Left lobe of liver (tissue), 2 donors: ENCODE data around the gene FGD4. TPM values are rescaled to one million over a fixed set of nuclear protein-coding genes. Genes with fewer than 3 reads are reported as not detected.

Source experiments
- ATAC-seq: fragments of 200-7000 bp; cut with Tn5 transposase; one replicate; pipeline ENCODE4 v1.9.1; 2020; ENCODE audit warnings: mild to moderate bottlenecking, moderate library complexity
- DNase-seq: peaks from one replicate; pipeline ENCODE4 v3.0.0-alpha.2; 2020; ENCODE audit warnings: low spot score
- total RNA-seq: library from RNA; stranded (reverse); gene quantifications from one replicate; pipeline ENCODE4 v1.2.1, GENCODE V29; 2021
- donor health status: DM: no; HTN: no; CAD: no; lungs with moderate emphysema.
- donor health status: DM: no; HTN: yes; CAD: no.

Gene FGD4
- total RNA-seq, 1 donor from 2014 or later: 21.6 TPM

DNA sequence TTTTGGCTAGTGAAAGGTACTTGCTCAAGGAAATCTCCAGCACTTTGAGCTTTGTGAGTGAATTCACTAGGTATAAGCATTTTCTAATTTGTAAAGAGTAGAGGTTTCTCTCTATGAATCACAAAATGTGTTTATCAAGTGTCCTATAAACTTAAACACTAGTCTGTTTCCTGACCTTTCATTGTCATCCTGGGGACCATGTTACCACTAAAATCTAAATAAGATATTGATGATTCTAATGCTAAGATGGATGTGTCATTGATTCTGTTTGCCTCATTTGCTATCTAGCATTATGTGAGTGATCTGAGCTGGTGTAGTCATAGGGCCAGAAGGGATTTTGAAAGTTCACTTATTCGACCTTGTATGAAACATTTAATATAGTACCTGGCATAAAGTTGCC is 199.3 kb downstream of the FGD4 start:
- ATAC-seq (no peak), DNase-seq (no peak)

DNA sequence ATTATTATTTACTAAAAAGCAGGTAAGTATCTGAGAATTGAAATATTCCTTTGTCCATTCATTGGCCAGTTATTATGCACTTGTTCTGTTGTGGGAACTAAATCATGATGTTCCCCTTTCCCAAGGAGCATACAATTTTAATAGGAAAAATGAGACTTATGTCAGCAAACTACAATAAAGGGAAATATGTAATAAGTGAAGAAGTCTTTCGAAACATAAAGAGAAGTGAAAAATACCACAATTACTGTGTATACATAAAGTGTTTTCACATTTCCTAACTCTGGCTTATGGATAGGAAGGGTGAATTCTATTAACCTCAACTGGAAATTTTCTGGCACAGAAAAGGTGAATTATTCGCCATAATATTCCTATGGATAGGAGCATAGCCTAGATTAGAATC is 201.3 kb downstream of the FGD4 start:
- DNase-seq (no peak), ATAC-seq (no peak)

DNA sequence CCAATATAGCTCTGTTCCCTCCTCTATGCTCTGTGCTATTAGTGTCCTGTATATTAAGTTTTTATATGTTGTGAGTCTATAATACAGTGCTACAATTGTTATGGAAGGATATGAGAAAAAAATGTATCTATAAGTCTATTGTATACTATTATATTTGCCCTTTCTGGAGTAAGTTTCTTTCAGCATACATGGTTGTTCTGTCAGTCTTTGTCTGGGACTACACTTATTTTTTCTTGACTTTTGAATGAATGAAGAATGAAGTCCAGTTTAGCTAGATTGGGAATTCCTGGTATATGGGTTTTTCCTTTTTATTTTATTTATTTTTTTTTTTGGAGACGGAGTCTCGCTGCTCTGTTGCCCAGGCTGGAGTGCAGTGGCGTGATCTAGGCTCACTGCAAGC is 203.7 kb downstream of the FGD4 start:
- no peak for DNase-seq
- no peak for ATAC-seq

DNA sequence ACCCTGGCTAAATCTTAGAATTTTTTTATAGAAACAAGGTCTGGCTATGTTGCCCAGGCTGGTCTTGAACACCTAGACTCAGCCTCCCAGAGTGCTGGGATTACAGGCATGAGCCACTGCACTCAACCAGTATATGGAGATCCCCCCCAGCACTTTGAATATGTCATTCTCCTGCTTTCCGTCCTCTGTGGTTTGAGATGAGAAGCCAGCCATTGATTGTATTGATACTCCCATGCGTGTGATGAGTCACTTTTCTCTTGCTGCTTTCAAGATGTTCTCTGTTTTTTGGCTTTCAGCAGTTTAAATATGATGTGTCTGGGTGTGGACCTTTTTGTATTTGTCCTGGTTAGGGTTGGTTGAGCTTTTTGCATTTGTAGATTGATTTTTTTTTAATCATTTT is 204.5 kb downstream of the FGD4 start:
- DNase-seq (no peak), ATAC-seq (no peak)

DNA sequence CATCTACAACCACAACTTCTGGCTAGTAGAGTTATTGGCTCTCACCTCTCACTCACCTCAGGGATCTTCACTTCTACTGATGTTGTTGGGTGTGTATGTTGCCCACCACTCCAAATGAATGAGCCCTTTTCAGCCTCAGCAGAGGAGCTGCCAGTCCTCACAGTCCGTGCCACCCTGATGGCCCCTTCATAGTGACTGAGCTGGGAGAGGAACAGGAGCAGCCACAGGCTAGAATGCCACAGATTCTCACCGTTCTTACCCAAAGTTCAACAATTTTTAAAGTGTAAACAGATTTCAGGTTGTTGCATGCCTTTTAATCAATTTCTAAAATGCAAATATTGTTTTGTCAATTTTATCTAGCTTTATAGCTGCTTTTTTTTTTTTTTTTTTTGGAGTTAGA is 205.2 kb downstream of the FGD4 start:
- ATAC-seq: peak; percentile 52
- no peak for DNase-seq

DNA sequence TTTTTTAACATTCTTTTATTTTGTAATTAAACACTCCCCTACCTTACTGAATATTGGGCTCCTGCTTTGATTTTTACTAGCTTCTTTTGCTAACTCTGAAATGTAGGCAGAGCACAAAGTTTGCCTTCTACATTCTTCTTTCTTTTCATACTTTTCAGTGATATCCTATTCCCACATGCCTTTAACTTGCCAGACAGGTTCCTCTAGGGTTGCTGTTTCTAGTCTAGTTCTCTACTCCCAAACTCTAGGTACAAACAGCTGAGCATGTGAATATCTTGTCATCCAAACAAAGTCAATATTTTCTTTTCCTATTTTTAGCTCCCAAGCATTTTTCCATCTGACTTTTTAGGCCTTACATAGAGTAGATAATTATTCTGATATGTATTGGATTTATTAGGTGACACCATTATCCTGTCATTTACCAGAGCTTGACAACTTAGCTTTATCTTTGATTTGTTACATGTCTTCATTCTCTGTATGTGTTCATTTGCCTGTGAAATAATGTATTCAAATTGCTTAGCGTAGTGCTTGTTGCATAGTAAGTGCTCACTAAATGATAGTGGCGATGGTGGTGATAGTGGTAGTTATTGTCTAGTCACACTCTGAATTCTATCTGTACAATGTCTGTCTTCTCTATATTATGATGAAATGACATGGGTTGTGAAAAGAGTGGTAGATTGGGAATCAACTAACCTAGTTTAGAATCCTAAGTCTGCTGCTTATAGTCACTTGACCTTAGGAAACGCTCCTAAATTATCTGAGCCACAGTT is 206.2 kb downstream of the FGD4 start:
- ATAC-seq: peak; percentile 57
- DNase-seq: no peak

DNA sequence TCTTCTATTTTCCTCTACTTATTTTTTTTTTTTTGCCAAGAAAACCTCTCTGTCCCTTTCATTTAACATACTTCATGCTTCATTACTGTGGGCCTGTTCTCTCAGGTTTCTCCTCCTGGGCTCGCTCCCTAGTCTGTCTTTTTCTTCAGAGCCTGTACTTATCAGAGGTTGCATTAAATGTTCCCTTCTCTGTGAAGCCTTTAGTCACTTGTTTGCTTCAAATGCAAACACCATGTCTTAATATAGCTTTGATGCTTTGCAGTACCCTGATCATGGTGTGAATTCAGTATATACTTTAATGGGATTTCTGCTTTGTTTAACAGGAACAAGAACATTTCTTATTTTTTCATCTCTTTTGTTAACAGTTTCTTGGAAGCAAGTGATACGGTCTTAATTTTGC is 207.1 kb downstream of the FGD4 start:
- DNase-seq (no peak), ATAC-seq (no peak)

DNA sequence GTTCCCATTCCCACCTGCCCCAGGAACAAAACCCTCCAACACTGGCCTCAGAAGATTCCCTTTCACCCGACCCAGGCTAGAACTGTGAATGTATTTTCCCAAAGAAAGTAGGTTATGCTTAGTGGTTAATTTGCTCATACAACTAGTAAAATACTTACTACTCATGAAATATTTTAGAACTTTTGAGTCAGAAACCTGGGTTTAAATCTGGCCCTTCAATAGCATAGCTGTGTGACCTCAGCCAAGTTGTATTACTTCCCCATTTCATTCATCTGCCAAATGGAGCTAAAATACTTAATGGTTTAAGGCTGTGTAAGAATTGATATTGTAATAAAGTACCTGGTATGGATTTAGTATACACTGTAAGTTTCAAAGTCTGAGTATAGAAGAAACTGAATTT is 210.6 kb downstream of the FGD4 start:
- no peak for ATAC-seq
- DNase-seq: no peak

DNA sequence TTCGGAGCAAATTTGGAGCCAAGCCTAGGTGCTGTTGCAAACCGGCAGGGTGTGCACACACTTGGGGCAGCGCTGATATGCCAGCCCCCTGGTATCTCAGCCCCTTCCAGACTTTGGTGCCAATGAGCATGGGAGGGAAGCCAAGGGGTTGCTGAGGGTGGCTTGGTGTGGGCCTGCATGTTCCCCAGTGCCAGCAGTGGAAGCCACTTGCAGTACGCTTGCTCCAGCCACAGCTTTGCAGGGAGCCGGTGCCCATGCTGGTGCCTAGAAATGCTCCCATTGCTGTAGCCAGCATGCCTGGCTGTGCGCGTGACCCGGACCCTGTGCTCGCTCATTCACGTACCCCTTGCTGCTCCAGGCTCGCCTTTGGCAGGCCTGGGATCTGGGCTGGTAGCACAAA is 212.6 kb downstream of the FGD4 start:
- no peak for ATAC-seq
- no peak for DNase-seq

DNA sequence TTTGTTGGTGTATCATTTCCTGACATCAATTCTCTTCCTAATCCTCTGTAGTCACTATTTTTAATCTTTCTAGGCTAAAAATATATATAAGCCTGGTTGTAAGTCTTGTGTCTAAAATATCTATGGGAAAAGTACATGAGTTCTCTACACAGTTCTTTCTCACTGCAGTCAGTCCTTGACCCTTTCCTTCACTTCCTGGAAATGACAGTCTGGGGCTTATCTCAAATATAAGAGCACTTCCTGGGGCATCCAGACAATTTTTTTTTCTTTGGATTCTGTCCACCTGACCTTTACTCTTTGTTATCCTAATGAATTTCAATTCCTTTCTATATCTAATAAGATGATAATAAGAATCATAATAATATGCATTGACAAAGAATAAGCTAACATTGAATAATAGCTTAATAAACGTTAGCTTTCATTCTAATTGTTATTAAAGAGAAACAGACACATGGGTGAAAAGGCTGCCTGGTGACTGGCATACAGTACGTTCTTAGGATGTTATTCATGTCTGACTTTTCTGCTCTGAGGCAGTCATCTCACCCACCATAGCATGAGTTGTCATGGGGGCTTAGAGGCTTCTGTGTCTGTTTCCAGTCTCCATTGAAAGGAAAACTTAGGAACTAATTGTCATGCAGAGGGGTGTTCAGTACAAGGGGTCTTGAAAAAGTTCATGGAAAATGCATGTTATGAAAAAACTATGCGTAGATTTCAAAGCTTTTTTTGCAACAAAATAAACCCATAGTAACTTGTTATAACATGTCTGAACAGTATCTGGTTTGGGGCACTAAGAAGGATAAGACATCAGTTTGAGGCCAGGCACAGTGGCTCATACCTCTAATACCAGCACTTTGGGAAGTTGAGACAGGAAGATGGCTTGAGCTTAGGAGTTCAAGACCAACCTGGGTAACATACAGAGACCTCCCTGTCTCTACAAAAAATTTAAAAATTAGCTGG is 213.6 kb downstream of the FGD4 start:
- ATAC-seq: peak; percentile 26
- DNase-seq: no peak

DNA sequence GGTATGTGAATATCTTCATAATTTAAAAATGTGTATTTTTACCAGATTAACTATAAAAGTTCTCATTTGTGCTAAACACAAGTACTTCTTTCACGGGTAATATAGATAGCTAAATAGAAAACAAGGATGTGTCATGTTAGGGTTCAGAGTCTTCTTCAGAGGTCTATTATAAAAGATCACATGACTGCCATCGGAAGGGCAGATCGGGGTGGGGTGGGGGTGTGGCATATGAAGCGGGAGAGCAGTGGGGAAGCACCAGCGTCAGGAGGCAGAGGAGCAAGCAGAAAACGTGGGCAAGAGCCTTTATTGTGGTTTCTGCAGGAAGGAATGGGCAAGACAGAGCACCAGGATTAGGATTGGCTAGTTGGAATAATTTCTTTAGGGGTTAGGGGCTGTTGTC is 216.1 kb downstream of the FGD4 start:
- no peak for DNase-seq
- no peak for ATAC-seq

DNA sequence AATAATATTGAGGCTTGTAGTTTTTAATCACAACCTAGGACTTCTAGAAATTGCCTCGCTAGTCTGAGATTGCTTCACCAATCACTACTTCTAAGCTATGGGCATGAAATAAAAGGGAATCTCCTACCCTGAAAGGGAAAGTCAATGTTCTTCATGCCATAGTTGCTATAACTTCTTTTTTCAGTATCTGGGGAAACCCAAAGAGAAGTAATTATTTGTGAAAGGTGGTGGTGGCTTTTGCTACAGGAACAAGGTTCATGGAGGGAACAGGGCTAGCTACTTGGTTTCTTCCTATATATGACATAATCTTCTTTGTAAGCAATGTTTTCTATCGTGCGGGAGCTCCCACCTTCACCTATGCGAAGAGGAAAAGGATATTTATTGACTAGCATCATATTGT is 218.2 kb downstream of the FGD4 start:
- ATAC-seq: no peak
- no peak for DNase-seq

DNA sequence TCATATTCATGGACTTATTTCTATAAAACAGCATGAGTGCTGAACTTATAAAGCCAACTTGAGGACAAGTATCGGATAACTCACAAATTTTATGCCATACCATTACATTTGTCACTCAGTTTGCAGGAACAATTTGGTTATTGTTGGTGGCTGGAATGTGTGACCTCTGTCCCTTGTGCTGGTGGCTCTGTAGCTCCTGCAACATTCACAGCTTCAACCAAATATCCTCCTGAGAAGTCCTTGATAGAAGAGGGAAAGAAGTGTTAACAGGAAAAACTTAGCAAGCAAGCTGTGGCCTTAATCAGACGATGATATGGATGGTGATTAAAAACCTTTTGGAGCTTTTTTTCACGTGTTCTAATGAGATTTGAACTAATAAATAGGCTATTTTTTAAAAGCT is 218.8 kb downstream of the FGD4 start:
- DNase-seq: no peak
- no peak for ATAC-seq

DNA sequence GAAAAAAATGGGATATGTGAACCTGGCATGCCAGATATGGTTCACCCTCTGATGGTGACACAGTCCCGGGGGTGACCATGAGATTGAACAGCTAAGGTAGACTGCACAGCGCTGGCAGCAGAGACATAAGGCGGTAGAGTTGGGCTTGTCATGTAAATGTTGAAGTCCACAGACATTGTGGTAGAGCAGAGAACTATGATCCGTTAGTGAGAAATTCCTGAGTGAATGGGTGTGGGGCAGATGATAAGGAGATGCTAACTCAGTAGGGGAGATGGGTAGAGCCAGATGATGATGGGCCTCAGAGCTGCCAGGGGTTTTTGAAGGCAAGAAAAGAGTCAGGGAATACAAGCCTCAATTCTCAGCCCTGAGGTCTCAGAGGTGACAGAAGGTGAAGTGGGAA is 228.6 kb downstream of the FGD4 start:
- ATAC-seq (no peak), DNase-seq (no peak)

DNA sequence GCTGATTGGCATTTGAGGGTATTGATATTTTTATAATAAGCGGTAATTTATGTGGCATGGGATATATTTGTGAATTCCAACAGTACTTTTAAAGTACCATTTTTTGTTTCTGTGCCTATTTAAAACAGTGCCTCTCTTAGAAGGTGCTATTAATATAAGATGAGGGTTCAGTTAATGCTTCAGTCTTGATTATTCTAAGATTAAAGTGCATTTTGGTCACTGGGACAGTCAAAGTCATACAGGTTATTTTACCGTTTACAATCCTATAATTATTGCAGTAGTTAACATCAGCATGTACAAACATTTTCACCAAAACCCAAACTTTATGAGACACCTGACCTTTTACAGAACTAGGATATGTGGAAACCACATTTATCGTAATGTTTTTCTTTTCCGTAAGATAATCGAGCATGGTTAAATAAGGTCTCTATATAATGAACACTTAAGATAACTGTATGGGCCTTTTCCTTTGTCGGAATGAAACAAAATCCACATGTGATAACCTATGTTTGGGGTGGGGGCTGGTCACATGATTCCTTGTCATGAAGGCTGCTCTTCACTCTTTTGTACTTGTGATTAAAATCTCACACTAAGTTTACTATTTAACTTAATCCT is 242.0 kb downstream of the FGD4 start:
- no peak for DNase-seq
- peak; percentile 58 for ATAC-seq

DNA sequence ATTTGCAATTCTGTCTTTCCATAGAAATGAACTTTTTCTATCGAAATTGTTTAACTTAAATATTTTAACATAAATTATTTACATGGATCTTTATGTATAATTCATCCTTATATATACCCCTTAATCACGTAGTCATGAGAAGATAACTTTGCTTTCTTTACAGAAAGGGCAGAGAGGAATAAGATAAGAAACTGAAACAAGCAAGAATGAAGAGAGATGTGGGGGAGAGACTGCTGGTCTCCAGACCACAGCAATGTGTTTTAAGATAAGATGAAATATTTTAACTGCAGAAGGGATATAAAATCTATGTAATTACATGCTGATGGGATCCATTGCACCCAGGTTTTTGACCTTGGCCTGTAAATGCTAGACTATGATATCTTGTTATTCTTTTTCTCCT is 245.1 kb downstream of the FGD4 start:
- ATAC-seq (no peak), DNase-seq (no peak)

DNA sequence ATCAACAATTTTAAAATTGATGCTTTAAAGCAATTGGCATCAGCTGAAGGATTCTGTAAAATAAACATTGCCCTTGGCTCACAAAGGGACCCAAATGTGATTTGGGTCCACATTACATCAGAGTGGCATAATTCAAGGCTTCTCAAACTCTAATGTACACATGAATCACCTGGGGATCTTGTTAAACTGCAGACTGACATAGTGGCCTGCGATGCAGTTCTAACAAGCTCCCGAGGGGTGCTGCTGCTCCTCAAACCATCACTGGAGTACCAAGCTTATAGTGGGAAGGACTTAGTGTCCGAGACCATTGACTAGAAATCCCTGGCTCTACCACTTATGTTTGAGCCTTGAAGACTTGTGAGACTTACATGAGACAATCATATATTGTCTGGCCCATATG is 247.9 kb downstream of the FGD4 start:
- ATAC-seq (peak; percentile 61), DNase-seq (no peak)

DNA sequence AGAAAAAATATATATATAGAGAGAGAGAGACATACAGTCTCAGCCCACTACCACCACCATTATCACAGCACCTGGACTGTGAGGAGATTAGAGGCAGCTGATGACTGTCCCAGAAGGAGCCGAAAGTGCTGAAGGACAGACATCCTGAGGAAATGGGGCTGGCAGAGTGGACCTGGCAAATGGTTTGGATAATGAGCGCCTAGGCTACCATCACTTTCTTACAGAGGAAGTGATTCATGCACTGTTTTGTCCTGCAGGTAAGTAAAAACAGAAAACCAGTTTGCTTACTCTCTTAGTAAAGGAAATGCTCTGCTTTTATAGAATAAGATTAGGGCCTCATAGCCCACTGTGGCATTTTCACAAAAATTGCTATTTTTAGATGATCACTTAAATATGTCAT is 251.2 kb downstream of the FGD4 start:
- DNase-seq: no peak
- no peak for ATAC-seq

DNA sequence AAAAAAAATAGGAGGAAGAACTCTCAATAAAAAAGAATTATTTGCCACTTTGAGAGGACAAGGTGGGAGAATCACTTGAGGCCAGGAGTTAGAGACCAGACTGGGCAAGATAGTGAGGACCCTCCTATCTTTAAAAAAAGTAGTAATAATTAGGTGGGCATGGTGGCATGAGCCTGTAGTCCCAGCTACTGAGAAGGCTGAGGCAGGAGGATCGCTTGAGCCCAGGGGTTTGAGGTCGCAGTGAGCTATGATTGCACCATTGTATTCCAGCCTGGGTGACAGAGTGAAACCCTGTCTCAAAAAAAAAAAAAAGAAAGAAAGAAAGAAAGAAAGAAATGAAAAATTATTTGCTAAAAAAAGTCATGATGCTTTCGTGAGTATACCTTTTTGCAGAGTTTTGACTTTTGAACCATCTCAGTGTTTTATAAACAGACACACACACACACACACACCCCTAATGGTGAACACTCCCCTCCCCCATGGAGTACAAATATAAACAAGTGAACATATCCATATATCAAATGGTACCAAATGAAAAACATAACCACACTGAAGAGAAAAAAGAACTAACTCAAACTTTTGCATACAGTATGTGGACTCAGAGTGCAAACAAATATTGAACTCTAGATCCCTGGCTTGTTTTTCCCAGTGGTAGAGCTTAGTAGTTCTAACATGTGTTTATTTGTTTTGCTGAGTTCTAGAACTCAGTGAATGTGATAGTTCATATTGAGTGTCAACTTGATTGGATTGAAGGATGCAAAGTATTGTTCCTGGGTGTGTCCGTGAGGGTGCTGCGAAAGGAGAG is 252.0 kb downstream of the FGD4 start:
- DNase-seq (no peak), ATAC-seq (peak; percentile 74)

DNA sequence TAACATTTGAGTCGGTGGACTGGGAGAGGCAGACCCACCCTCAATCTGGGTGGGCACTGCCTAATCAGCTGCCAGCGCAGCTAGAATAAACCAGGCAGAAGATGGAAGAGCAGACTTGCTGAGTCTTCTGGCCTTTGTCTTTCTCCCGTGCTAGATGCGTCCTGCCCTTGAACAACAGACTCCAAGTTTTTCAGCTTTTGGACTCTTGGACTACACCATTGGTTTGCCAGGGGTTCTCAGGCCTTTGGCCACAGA is 252.5 kb downstream of the FGD4 start:
- DNase-seq (no peak), ATAC-seq (no peak)

DNA sequence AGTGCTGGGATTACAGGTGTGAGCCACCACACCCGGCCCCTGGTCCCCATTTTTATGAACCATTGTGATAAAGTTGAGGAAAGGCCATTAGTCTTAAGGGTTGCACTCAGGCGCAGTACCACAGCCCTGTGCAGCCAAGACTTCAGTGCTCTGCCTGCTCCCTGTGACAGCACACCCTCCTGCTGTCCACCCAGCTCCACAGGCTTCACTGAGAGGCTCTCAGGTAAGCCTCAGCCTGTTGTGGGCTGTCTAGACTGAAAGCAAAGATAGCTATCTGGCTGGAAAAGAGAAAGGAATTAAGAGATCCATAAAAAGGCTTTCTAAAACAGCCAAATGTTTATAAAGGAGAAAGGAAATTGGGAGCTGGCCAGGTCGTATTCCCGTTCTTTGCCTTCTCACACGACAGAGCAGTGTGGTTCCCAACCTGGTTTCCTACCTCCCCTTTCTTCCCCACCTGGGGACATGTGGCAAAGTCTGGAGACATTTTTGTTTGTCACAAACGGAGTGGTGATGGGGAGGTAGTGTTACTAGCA is 260.6 kb downstream of the FGD4 start:
- DNase-seq (no peak), ATAC-seq (no peak)
